ENCODE measurements around the gene PRND.
"Not testable (repeated sequence)": the region's sequence is repeated elsewhere in the genome, so short reads cannot be mapped to it uniquely, and the experiment has no call there.

GRCh38 chr20:4706941-4707340 lies 14.8 kb upstream of the PRND start:
- TF ChIP-seq CTCF (IDR thresholded peaks at IDR 0.05 in 2 of 3, conservative IDR thresholded peaks at IDR 0.05 in 1 of 3; ENCODE audit: control insufficient read depth in 2 of 3, extremely low read depth in 1 of 3, insufficient read depth in 1 of 3, low read depth in 3 of 3, low read length in 3 of 3); POLR2A (IDR thresholded peaks at IDR 0.05; ENCODE audit: low read depth, low read length); EP300 (IDR thresholded peaks at IDR 0.05; ENCODE audit: borderline replicate concordance in 1 of 2, control insufficient read depth in 1 of 2, low read depth in 2 of 2, low read length in 2 of 2); RAD21 (IDR thresholded peaks at IDR 0.05; ENCODE audit: insufficient read depth, low read depth, low read length); NR2F1 (conservative IDR thresholded peaks at IDR 0.05); TARDBP (IDR thresholded peaks at IDR 0.05; ENCODE audit: borderline replicate concordance): not testable (repeated sequence)
- TF ChIP-seq, protein P1, sequence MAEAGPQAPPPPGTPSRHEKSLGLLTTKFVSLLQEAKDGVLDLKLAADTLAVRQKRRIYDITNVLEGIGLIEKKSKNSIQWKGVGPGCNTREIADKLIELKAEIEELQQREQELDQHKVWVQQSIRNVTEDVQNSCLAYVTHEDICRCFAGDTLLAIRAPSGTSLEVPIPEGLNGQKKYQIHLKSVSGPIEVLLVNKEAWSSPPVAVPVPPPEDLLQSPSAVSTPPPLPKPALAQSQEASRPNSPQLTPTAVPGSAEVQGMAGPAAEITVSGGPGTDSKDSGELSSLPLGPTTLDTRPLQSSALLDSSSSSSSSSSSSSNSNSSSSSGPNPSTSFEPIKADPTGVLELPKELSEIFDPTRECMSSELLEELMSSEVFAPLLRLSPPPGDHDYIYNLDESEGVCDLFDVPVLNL (IDR thresholded peaks at IDR 0.05; ENCODE audit: low read depth, low read length): not testable (repeated sequence)
